Stimulated activated CD4-positive, alpha-beta T cell treated with anti-CD3 and anti-CD28 coated beads, Interleukin-15, amount 100 ng/mL, for 24 hours (primary cell): ENCODE results near the gene ZWILCH.
A peak's percentile ranks its signal among the peaks of the same experiment; 100 is the strongest.
"Not testable (repeated sequence)": the region's sequence is repeated elsewhere in the genome, so short reads cannot be mapped to it uniquely, and the experiment has no call there.

Source experiments
- DNase-seq: peaks from one replicate; pipeline ENCODE4 v3.0.0-alpha.2; 2020

The ZWILCH gene

GRCh38 chr15:66489179-66489791 is 15.8 kb upstream of the ZWILCH start:
- no peak for DNase-seq

GRCh38 chr15:66491846-66492245 is 13.3 kb upstream of the ZWILCH start:
- DNase-seq, result no peak

GRCh38 chr15:66494262-66494661 is 10.9 kb upstream of the ZWILCH start:
- no peak for DNase-seq

GRCh38 chr15:66496951-66497501 is 8.1 kb upstream of the ZWILCH start:
- DNase-seq, result peak; percentile 38

GRCh38 chr15:66497502-66498455 is 7.3 kb upstream of the ZWILCH start, which contains the start of gene SNAPC5:
SNAPC5 (minus strand) TSS chr15:66497762; CDS start chr15:66497731, 31 bp downstream.
- DNase-seq, result peak; percentile 99

GRCh38 chr15:66498501-66499386 is 6.4 kb upstream of the ZWILCH start:
- no peak for DNase-seq

- DNase-seq, result not testable (repeated sequence)
These were observed 4.8 kb upstream of the ZWILCH start for GRCh38 chr15:66500346-66500745.

- no peak for DNase-seq
These were observed 2.6 kb upstream of the ZWILCH start for GRCh38 chr15:66502491-66502890.

GRCh38 chr15:66503041-66503648 is 2.0 kb upstream of the ZWILCH start:
- DNase-seq, result not testable (repeated sequence)

GRCh38 chr15:66503780-66504562 is 1.2 kb upstream of the ZWILCH start:
- DNase-seq, result no peak

- DNase-seq, result no peak
These were observed 295 bp downstream of the ZWILCH start for GRCh38 chr15:66505430-66505811.

GRCh38 chr15:66505818-66506217 is 692 bp downstream of the ZWILCH start:
- no peak for DNase-seq

- DNase-seq, result no peak
These were observed 3.3 kb downstream of the ZWILCH start for GRCh38 chr15:66508293-66508883.

GRCh38 chr15:66514586-66514985 is 9.5 kb downstream of the ZWILCH start:
- no peak for DNase-seq

- no peak for DNase-seq
These were observed 10.8 kb downstream of the ZWILCH start for GRCh38 chr15:66515901-66516322.

- no peak for DNase-seq
These were observed 18.8 kb downstream of the ZWILCH start for GRCh38 chr15:66523926-66524325.

- no peak for DNase-seq
These were observed 19.7 kb downstream of the ZWILCH start for GRCh38 chr15:66524838-66525237.

GRCh38 chr15:66535056-66535455 is 29.9 kb downstream of the ZWILCH start:
- no peak for DNase-seq

GRCh38 chr15:66542896-66543295 is 37.8 kb downstream of the ZWILCH start:
- DNase-seq, result no peak

GRCh38 chr15:66545255-66545654 is 40.1 kb downstream of the ZWILCH start:
- no peak for DNase-seq

GRCh38 chr15:66555685-66556084 is 50.6 kb downstream of the ZWILCH start:
- no peak for DNase-seq
